Keratinocyte (primary cell): ENCODE results near the gene QSOX1.

Experiments used
- EZH2 ChIP-seq: IDR thresholded peaks from one replicate; pipeline ENCODE4 v1.6.1; 2012; ENCODE audit warnings: inconsistent platforms, mild to moderate bottlenecking, low read length, moderate library complexity
- TF ChIP-seq, protein P1 (sequence below), 3 experiments: IDR thresholded peaks in 1 of 3; conservative IDR thresholded peaks in 1 of 3; optimal IDR thresholded peaks in 1 of 3; 2 replicates in 2 of 3; 3 replicates in 1 of 3; pipeline versions ENCODE3 to v1.5.1; 2011; ENCODE audit warnings: low read length in 3 of 3, mild to moderate bottlenecking in 3 of 3, moderate library complexity in 2 of 3, control low read depth in 1 of 3, inconsistent platforms in 1 of 3; ENCODE audit not compliant: insufficient read depth in 2 of 3; ENCODE audit errors: extremely low read depth in 1 of 3

DNA sequence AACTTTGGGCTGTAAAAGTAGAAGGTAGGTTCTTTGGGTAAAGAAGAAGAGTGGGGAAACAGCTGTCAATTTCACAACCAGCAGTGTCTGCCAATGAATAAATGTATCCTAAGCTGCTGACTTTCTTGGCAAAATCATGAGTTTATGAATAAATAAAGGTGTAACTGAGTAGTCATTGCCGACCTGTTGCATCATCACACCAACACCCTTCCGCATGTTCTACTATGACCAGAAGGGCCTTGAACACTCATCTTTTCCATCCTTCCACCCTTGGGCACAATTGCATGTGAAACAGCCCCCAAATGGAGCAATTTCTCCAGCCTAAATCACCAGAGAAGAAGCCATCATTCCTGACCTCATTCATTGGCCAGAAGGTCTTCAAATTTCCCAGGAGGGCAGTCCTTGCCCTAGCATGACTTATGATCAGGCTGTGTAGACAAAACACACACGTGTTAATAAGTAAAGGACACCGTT lies 31.2 kb upstream of the QSOX1 start:
- TF ChIP-seq, protein P1, sequence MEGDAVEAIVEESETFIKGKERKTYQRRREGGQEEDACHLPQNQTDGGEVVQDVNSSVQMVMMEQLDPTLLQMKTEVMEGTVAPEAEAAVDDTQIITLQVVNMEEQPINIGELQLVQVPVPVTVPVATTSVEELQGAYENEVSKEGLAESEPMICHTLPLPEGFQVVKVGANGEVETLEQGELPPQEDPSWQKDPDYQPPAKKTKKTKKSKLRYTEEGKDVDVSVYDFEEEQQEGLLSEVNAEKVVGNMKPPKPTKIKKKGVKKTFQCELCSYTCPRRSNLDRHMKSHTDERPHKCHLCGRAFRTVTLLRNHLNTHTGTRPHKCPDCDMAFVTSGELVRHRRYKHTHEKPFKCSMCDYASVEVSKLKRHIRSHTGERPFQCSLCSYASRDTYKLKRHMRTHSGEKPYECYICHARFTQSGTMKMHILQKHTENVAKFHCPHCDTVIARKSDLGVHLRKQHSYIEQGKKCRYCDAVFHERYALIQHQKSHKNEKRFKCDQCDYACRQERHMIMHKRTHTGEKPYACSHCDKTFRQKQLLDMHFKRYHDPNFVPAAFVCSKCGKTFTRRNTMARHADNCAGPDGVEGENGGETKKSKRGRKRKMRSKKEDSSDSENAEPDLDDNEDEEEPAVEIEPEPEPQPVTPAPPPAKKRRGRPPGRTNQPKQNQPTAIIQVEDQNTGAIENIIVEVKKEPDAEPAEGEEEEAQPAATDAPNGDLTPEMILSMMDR (optimal IDR thresholded peaks at IDR 0.05 in 1 of 3, IDR thresholded peaks at IDR 0.05 in 1 of 3, conservative IDR thresholded peaks at IDR 0.05 in 1 of 3; ENCODE audit: extremely low read depth in 1 of 3, insufficient read depth in 2 of 3, low read length in 3 of 3), result no peak
- no peak for TF ChIP-seq EZH2
